GM19463 (cell line): Measurements from ENCODE around the gene KCND2.
"Not testable (repeated sequence)": the region's sequence is repeated elsewhere in the genome, so short reads cannot be mapped to it uniquely, and the experiment has no call there.

ENCODE experiments used
- ATAC-seq: cut with Tn5 transposase; IDR thresholded peaks from one replicate; pipeline ENCODE4 v1.9.1; 2021; ENCODE audit warnings: mild to moderate bottlenecking, moderate library complexity; ENCODE audit not compliant: unreplicated experiment

Gene KCND2

GRCh38 chr7:120272701-120273475 is at the start of gene KCND2:
Gene KCND2, plus strand, starts transcription at chr7:120273175.
- ATAC-seq: peak; percentile 41

DNA sequence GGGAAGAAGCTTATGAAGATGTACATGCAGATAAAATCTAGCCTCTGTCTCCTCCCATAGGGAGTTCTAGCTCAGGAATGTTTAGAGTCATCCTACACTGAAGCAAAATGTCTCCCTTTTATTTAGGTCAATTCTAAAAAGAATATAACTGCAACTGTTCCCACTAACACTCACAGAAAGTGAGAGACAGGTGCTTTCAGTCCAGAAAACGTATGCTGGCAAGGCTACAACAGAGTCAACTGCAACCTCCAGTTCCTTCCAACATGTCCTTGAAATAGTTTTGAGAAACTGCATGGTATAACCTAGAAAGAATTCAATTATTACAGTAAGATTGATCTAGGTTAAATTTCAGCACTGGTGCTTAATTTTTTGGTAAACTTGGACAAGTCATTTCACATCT is 46.8 kb upstream of the KCND2 start:
- no peak for ATAC-seq

GRCh38 chr7:120227255-120227654 is 45.7 kb upstream of the KCND2 start:
- ATAC-seq: no peak

DNA sequence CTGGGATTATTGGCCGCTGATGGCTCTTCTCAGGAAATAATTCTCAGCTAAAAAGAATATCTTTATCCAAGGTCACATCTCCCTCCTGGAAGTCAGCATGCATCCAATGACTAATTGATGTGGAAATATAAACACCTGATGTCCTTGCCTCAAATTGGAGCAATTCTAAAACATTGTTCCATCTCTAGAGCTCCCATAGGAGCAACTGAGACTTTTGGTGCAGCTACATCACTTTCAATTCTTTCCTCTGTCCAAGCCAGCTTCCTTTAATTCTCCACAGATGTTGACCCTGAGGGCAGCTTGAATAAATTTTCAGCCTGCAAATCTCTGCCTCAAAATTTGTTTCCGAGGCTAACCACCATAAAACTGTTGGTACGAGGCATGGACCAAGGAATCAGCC is 43.9 kb upstream of the KCND2 start:
- no peak for ATAC-seq

GRCh38 chr7:120233338-120233737 is 39.6 kb upstream of the KCND2 start:
- ATAC-seq: no peak

DNA sequence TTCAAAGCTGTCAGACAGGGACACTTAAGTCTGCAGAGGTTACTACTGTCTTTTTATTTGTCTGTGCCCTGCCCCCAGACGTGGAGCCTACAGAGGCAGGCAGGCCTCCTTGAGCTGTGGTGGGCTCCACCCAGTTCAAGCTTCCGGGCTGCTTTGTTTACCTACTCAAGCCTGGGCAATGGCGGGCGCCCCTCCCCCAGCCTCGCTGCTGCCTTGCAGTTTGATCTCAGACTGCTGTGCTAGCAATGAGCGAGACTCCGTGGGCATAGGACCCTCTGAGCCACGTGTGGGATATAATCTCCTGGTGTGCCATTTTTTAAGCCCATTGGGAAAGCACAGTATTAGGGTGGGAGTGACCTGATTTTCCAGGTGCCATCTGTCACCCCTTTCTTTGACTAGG is 32.6 kb upstream of the KCND2 start:
- not testable (repeated sequence) for ATAC-seq

- no peak for ATAC-seq
These were observed 31.0 kb upstream of the KCND2 start for GRCh38 chr7:120241973-120242372.

- no peak for ATAC-seq
These were observed 18.1 kb upstream of the KCND2 start for GRCh38 chr7:120254845-120255244.

GRCh38 chr7:120256344-120257070 is 16.5 kb upstream of the KCND2 start:
- no peak for ATAC-seq

- no peak for ATAC-seq
These were observed 13.6 kb upstream of the KCND2 start for GRCh38 chr7:120259386-120259785.

GRCh38 chr7:120260111-120260510 is 12.9 kb upstream of the KCND2 start:
- no peak for ATAC-seq

DNA sequence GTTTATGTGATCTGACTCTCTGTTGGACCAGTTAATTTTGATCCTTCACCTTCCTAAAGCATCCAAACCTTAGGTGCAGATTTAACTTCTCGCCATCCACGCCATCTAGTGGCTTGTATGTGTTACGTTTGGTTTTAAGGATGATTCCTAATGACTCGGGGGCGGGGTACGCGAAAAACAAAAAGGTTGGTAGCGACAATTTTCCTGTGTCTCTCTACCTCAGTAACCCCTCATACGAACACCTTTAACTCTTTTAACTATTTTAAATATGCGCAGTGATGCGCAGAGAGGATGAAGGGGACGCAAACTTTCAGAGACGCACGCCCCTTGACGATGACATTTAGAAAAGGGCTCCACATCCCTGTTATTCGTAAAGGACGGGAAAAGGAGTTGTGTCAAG is 714 bp upstream of the KCND2 start:
- peak; percentile 36 for ATAC-seq

GRCh38 chr7:120273476-120273975 is 551 bp downstream of the KCND2 start:
- peak; percentile 59 for ATAC-seq

- ATAC-seq: no peak
These were observed 1.5 kb downstream of the KCND2 start for GRCh38 chr7:120274482-120274881.

GRCh38 chr7:120274899-120275298 is 1.9 kb downstream of the KCND2 start:
- no peak for ATAC-seq

DNA sequence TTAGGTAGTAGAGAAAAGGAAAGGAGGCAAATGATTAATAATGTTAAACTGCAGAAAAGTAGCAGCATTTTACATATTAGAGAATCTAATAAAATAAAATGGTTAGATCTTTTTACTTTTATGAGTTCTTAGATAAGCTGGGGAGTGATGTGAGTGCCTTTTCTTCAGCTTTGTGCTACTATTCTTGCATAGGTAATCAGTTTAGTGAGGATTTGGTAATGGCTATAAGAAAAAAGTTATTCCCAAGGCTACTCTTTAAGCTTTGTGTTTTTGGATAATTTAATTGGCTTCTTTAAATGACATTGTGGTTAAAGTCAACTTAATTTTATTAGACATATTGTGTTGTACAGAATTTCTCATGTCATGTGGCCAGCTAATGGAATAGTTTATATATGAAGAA is 3.7 kb downstream of the KCND2 start:
- ATAC-seq: no peak

- ATAC-seq: no peak
These were observed 5.8 kb downstream of the KCND2 start for GRCh38 chr7:120278773-120279172.

DNA sequence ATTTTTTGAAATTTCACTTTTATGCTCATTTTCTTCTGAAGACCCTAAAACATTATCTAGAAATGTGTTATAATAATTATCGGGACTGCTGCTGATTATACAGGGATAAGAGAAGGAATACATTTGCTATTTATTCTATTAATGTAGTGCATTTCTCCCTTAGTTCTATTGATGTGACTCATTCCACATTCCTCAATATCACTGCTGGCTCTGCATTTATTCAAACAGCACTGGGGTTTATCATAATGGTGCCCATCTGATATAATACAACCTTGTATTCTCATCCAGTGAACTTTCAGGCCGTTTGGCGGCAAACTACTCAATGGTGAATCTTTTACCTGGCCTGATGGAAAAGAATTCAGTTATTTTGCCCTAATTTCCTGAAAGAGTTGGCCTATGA is 7.8 kb downstream of the KCND2 start:
- no peak for ATAC-seq

DNA sequence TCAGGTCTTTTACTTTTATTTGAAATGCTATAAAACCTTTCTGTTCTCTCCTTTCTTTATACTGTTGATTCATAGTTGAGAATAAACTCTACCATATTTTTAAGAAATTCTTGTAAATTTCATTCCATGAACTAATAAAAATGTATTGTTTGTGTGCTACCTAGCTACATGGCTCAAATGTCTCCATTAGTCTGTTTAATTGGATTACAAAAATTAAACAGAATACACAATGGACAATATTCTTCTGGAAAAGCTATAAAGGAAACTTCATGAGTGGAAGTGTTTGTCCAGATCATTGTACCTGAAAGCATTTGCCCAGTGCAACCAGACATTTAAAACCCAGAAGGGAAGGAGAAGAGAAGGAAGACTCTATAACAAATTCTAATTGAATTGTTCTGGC is 20.1 kb downstream of the KCND2 start:
- no peak for ATAC-seq

DNA sequence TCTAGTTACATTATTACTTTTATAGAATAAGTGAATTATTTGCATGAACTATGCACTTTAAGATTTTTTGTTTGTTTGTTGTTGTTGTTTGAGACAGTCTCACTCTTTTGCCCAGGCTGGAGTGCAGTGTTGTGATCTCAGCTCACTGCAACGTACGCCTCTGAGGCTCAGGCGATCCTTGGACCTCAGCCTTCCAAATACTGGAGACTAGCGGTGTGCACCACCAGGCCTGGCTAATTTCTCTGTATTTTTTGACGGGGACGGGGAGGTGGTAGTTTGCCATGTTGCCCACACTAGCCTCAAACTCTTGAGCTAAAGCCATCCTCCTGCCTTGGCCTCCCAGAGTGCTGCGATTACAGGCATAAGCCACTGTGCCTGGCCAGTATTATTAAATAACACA is 29.2 kb downstream of the KCND2 start:
- no peak for ATAC-seq

DNA sequence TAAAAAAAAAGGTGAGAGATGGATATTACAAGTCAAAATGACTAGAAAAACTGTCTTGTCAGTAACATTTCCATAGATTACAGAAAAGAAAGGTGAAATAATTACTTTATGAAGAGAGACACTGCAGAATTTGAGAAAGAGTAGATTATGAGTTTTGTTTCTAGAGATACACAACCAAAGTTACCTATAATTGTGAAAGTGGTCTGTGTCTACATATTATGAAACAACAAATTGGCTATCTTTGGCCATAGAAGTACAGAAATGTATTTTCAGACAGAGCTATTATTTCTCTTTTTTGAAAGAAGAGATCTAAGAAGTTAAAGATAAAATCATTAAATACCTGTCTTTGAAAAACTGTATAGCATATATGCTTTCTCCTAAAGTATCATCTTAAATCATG is 30.1 kb downstream of the KCND2 start:
- ATAC-seq: no peak

- ATAC-seq: no peak
These were observed 31.7 kb downstream of the KCND2 start for GRCh38 chr7:120304674-120305073.
